Gastrocnemius medialis (tissue), 4 donors: ENCODE measurements around the gene GFOD1. TPM values are rescaled to one million over a fixed set of nuclear protein-coding genes. Genes with fewer than 3 reads are reported as not detected.
"Not testable (repeated sequence)": the region's sequence is repeated elsewhere in the genome, so short reads cannot be mapped to it uniquely, and the experiment has no call there.

Experiments used
- ATAC-seq, 2 donors: fragments of 150-250 bp; one replicate each; pipeline ENCODE4 v1.9.1; 2016
- DNase-seq, 2 donors: peaks; one replicate each; pipeline ENCODE4 v3.0.0-alpha.2; 2019
- H3K27ac ChIP-seq, 4 donors: fragments of 200-600 bp; sonication (generic); 1 replicate in 1 of 4; 2 replicates in 3 of 4; pipeline ENCODE4 v1.5.1; 2016 to 2018; ENCODE audit warnings: mild to moderate bottlenecking in 2 of 4, moderate library complexity in 1 of 4
- H3K27me3 ChIP-seq, 3 donors: fragments of 200-600 bp; sonication (generic) in 2 of 3; 1 replicate in 1 of 3; 2 replicates in 2 of 3; pipeline versions ENCODE4 v1.5.1 to v1.6.0; 2016 to 2019; ENCODE audit warnings: mild to moderate bottlenecking in 1 of 3, moderate library complexity in 1 of 3
- H3K36me3 ChIP-seq, 2 donors: fragments of 200-600 bp; sonication (generic) in 1 of 2; one replicate each; pipeline ENCODE4 v1.5.1; 2017 to 2018
- H3K4me1 ChIP-seq, 2 donors: fragments of 200-600 bp; sonication (generic) in 1 of 2; one replicate each; pipeline ENCODE4 v1.5.1; 2016 to 2017; ENCODE audit warnings: mild to moderate bottlenecking in 2 of 2
- H3K4me3 ChIP-seq, 4 donors: fragments of 200-600 bp; sonication (generic) in 3 of 4; 1 replicate in 1 of 4; 2 replicates in 3 of 4; pipeline ENCODE4 v1.5.1; 2016 to 2019; ENCODE audit warnings: mild to moderate bottlenecking in 2 of 4
- H3K9me3 ChIP-seq, 3 donors: fragments of 200-600 bp; sonication (generic) in 2 of 3; 1 replicate in 1 of 3; 2 replicates in 2 of 3; pipeline ENCODE4 v1.5.1; 2016 to 2019
- CTCF ChIP-seq, 5 experiments: fragments of 450-650 bp in 3 of 5; fragments of 200-600 bp in 2 of 5; sonication (generic) in 2 of 5; IDR thresholded peaks in 4 of 5; conservative IDR thresholded peaks in 1 of 5; 1 replicate in 4 of 5; 2 replicates in 1 of 5; pipeline ENCODE4 v1.5.1; 2016 to 2019; ENCODE audit warnings: antibody characterized with exemption in 5 of 5, mild to moderate bottlenecking in 3 of 5, moderate library complexity in 3 of 5
- POLR2A ChIP-seq, 2 donors: fragments of 450-650 bp; IDR thresholded peaks; one replicate each; pipeline ENCODE4 v1.6.1; 2017; ENCODE audit warnings: antibody characterized with exemption in 2 of 2, mild to moderate bottlenecking in 2 of 2, moderate library complexity in 2 of 2
- in situ Hi-C, 4 donors: fragments of 200-750 bp; cut with MboI; loops; one replicate each; pipeline versions ENCODE4 v1.15.0 to v1.8.0; 2017; ENCODE audit warnings: low sequenced_read_pairs in 4 of 4
- intact Hi-C: fragments of 100-400 bp; cut with DNase I; formaldehyde crosslinking; loops from one replicate; pipeline ENCODE4 v1.15.1; 2023; ENCODE audit warnings: low total_unique reads
- total RNA-seq, 4 donors: library from RNA; depleted of rRNA; stranded (reverse); fragments of >200 nt; gene quantifications; one replicate each; pipeline versions ENCODE4 v1.1.0 to v1.2.3, GENCODE V29; 2016

GFOD1 gene
- total RNA-seq, 4 donors from 2014 or later, result 9.0 to 31.8 (median 16.9) TPM

GRCh38 chr6:13445005-13445743 lies 42.2 kb downstream of the GFOD1 start:
- Histone ChIP-seq H3K27ac (peak overlapping the region; percentile 72 to 89 (median 82)), H3K9me3 (no peaks in the 10 kb centered on the region), H3K4me1 (peaks cover 51 to 63% of the 10 kb centered on the region in 2 donors), H3K4me3 (peak overlapping the region in 3 of 4 donors; percentile 10 to 38 (median 24)), H3K36me3 (no peaks in the 10 kb centered on the region), H3K27me3 (no peaks in the 10 kb centered on the region)
- in situ Hi-C loops (no loop called here), intact Hi-C loops (loop anchor here (5.0 kb wide), 1 partner anchor 42 kb away; the partner anchor contains the start of gene GFOD1)
- peak; percentile 92 to 93 for ATAC-seq
- TF ChIP-seq CTCF (IDR thresholded peaks at IDR 0.05 in 4 of 5, conservative IDR thresholded peaks at IDR 0.05 in 1 of 5), result no peak
- no peak for TF ChIP-seq POLR2A (IDR thresholded peaks at IDR 0.05)
- peak; percentile 64 to 73 for DNase-seq

GRCh38 chr6:13444604-13445003 lies 42.8 kb downstream of the GFOD1 start:
- H3K4me3 ChIP-seq, result no peak overlapping the region
- no peak for DNase-seq
- ATAC-seq, result no peak
- peaks cover 47 to 60% of the 10 kb centered on the region in 2 donors for H3K4me1 ChIP-seq
- H3K27me3 ChIP-seq, result no peaks in the 10 kb centered on the region
- H3K9me3 ChIP-seq, result no peaks in the 10 kb centered on the region
- in situ Hi-C loops, result no loop called here
- no peak for TF ChIP-seq POLR2A (IDR thresholded peaks at IDR 0.05)
- peak overlapping the region; percentile 72 to 89 (median 82) for H3K27ac ChIP-seq
- intact Hi-C loops, result loop anchor here (5.0 kb wide), 1 partner anchor 43 kb away; the partner anchor contains the start of gene GFOD1
- no peaks in the 10 kb centered on the region for H3K36me3 ChIP-seq

- intact Hi-C loops, H3K27me3 ChIP-seq, in situ Hi-C loops, H3K36me3 ChIP-seq, ATAC-seq, H3K4me3 ChIP-seq, H3K27ac ChIP-seq, H3K9me3 ChIP-seq, DNase-seq: not testable (repeated sequence)
- H3K4me1 ChIP-seq, result peaks cover 42 to 54% of the 10 kb centered on the region in 2 donors
Measured at GRCh38 chr6:13443978-13444377, 43.4 kb downstream of the GFOD1 start.

- H3K4me3 ChIP-seq, result no peak overlapping the region
Measured at GRCh38 chr6:13441778-13442177, 45.6 kb downstream of the GFOD1 start.

GRCh38 chr6:13439644-13440043 lies 47.8 kb downstream of the GFOD1 start:
- Histone ChIP-seq H3K9me3 (no peaks in the 10 kb centered on the region), H3K4me1 (peaks cover 31 to 42% of the 10 kb centered on the region in 2 donors), H3K27me3 (no peaks in the 10 kb centered on the region), H3K4me3 (no peak overlapping the region), H3K27ac (no peak overlapping the region), H3K36me3 (no peaks in the 10 kb centered on the region)
- TF ChIP-seq CTCF (IDR thresholded peaks at IDR 0.05 in 4 of 5, conservative IDR thresholded peaks at IDR 0.05 in 1 of 5) (no peak), POLR2A (IDR thresholded peaks at IDR 0.05) (no peak)
- no peak for ATAC-seq
- intact Hi-C loops, result no loop called here
- in situ Hi-C loops, result no loop called here
- DNase-seq, result no peak

More at GRCh38 chr6:13441778-13442177, 45.6 kb downstream of the GFOD1 start:
- H3K27ac ChIP-seq, result no peak overlapping the region
- TF ChIP-seq CTCF (IDR thresholded peaks at IDR 0.05 in 4 of 5, conservative IDR thresholded peaks at IDR 0.05 in 1 of 5) (no peak), POLR2A (IDR thresholded peaks at IDR 0.05) (no peak)
- no peak for ATAC-seq
- H3K9me3 ChIP-seq, result no peaks in the 10 kb centered on the region
- H3K36me3 ChIP-seq, result no peaks in the 10 kb centered on the region
- no peak for DNase-seq
- H3K27me3 ChIP-seq, result no peaks in the 10 kb centered on the region
- intact Hi-C loops, result no loop called here
- in situ Hi-C loops, result no loop called here
- peaks cover 36 to 53% of the 10 kb centered on the region in 2 donors for H3K4me1 ChIP-seq
